GM18909 (cell line): Measurements from ENCODE around the gene GBP6.
"Not testable (repeated sequence)": the region's sequence is repeated elsewhere in the genome, so short reads cannot be mapped to it uniquely, and the experiment has no call there.

Source experiments
- ATAC-seq: cut with Tn5 transposase; IDR thresholded peaks from one replicate; pipeline ENCODE4 v1.9.1; 2021; ENCODE audit warnings: mild to moderate bottlenecking; ENCODE audit not compliant: unreplicated experiment, poor library complexity

GBP6 gene

GRCh38 chr1:89364954-89365550 lies 1.2 kb downstream of the GBP6 start:
- no peak for ATAC-seq

GRCh38 chr1:89367221-89367620 lies 3.4 kb downstream of the GBP6 start:
- no peak for ATAC-seq

GRCh38 chr1:89369331-89369730 lies 5.5 kb downstream of the GBP6 start:
- no peak for ATAC-seq

- not testable (repeated sequence) for ATAC-seq
Measured at GRCh38 chr1:89373810-89374209, 10.0 kb downstream of the GBP6 start.

- ATAC-seq: no peak
Measured at GRCh38 chr1:89378001-89378400, 14.1 kb downstream of the GBP6 start.

GRCh38 chr1:89381618-89382017 lies 17.8 kb downstream of the GBP6 start:
- no peak for ATAC-seq

GRCh38 chr1:89382479-89382878 lies 18.6 kb downstream of the GBP6 start:
- no peak for ATAC-seq

GRCh38 chr1:89383185-89383584 lies 19.3 kb downstream of the GBP6 start:
- ATAC-seq: no peak

GRCh38 chr1:89390707-89391106 lies 26.8 kb downstream of the GBP6 start:
- no peak for ATAC-seq

- no peak for ATAC-seq
Measured at GRCh38 chr1:89391686-89392085, 27.8 kb downstream of the GBP6 start.

GRCh38 chr1:89394851-89395250 lies 31.0 kb downstream of the GBP6 start:
- no peak for ATAC-seq

- ATAC-seq: no peak
Measured at GRCh38 chr1:89396902-89397301, 33.0 kb downstream of the GBP6 start.

GRCh38 chr1:89405275-89405929 lies 41.5 kb downstream of the GBP6 start:
- ATAC-seq: no peak

GRCh38 chr1:89407360-89407759 lies 43.5 kb downstream of the GBP6 start:
- ATAC-seq: no peak

GRCh38 chr1:89407768-89408167 lies 43.9 kb downstream of the GBP6 start:
- not testable (repeated sequence) for ATAC-seq

- no peak for ATAC-seq
Measured at GRCh38 chr1:89425056-89425455, 61.2 kb downstream of the GBP6 start.

GRCh38 chr1:89429062-89429461 lies 65.2 kb downstream of the GBP6 start:
- no peak for ATAC-seq

- not testable (repeated sequence) for ATAC-seq
Measured at GRCh38 chr1:89429681-89430080, 65.8 kb downstream of the GBP6 start.

GRCh38 chr1:89433421-89433820 lies 69.6 kb downstream of the GBP6 start:
- ATAC-seq: no peak

- not testable (repeated sequence) for ATAC-seq
Measured at GRCh38 chr1:89434058-89434780, 70.4 kb downstream of the GBP6 start.
